ENCODE data around the gene BTBD6.

Gene BTBD6

GRCh38 chr14:105211758-105212089 is 36.6 kb upstream of the BTBD6 start:
- DNase-seq, result no peak

- no peak for DNase-seq
These were observed 35.6 kb upstream of the BTBD6 start for GRCh38 chr14:105212541-105213300.

- DNase-seq, result no peak
These were observed 35.0 kb upstream of the BTBD6 start for GRCh38 chr14:105213361-105213760.

- DNase-seq, result no peak
These were observed 33.9 kb upstream of the BTBD6 start for GRCh38 chr14:105214324-105214915.

GRCh38 chr14:105215602-105216001 is 32.7 kb upstream of the BTBD6 start:
- no peak for DNase-seq

- DNase-seq, result no peak
These were observed 31.7 kb upstream of the BTBD6 start for GRCh38 chr14:105216490-105217247.

- DNase-seq, result no peak
These were observed 30.6 kb upstream of the BTBD6 start for GRCh38 chr14:105217774-105218173.

- DNase-seq, result no peak
These were observed 29.7 kb upstream of the BTBD6 start for GRCh38 chr14:105218611-105219010.

GRCh38 chr14:105219043-105219612 is 29.2 kb upstream of the BTBD6 start:
- no peak for DNase-seq

- DNase-seq, result no peak
These were observed 28.6 kb upstream of the BTBD6 start for GRCh38 chr14:105219753-105220152.

GRCh38 chr14:105220699-105221597 is 27.4 kb upstream of the BTBD6 start:
- DNase-seq, result no peak

GRCh38 chr14:105221598-105222178 is 26.6 kb upstream of the BTBD6 start:
- no peak for DNase-seq

GRCh38 chr14:105223260-105223659 is 25.1 kb upstream of the BTBD6 start:
- no peak for DNase-seq

GRCh38 chr14:105223770-105224544 is 24.4 kb upstream of the BTBD6 start:
- DNase-seq, result no peak

- no peak for DNase-seq
These were observed 23.3 kb upstream of the BTBD6 start for GRCh38 chr14:105224845-105225570.

- DNase-seq, result no peak
These were observed 22.1 kb upstream of the BTBD6 start for GRCh38 chr14:105226198-105226597.

GRCh38 chr14:105227346-105227745 is 21.0 kb upstream of the BTBD6 start:
- no peak for DNase-seq

- no peak for DNase-seq
These were observed 19.8 kb upstream of the BTBD6 start for GRCh38 chr14:105228562-105228961.

- DNase-seq, result no peak
These were observed 19.2 kb upstream of the BTBD6 start for GRCh38 chr14:105229099-105229655.

GRCh38 chr14:105240811-105241576 is 7.3 kb upstream of the BTBD6 start:
- no peak for DNase-seq
